NCI-H2081 treated with DMSO at 0.1 percent for 48 hours (cell line): ENCODE data around the gene DYSF.

ENCODE experiments used
- DNase-seq: peaks from one replicate; lab custom pipeline; 2025; lab: John Stamatoyannopoulos, UW

Gene DYSF

DNA sequence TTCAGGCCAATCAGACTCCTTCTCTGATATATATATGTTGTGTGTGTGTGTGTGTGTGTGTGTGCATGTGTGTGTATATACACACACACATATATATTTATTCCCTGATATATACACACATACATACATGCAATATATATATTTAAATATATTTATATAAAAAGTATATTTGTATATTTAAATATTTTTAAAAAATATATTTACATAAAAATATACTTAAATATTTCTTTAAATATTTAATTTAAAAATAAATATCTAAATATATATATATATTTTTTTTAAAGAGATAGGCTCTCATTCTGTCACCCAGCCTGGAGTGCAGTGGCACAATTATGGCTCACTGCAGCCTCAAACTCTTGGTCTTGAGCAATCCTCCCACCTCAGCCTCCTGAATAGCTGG is 281.3 kb downstream of the DYSF start:
- no peak for DNase-seq

- no peak for DNase-seq
These were observed 282.3 kb downstream of the DYSF start for GRCh38 chr2:71735676-71736075.
